Glomerular visceral epithelial cell (primary cell): ENCODE measurements around the gene LMNA.
"Not testable (repeated sequence)": the region's sequence is repeated elsewhere in the genome, so short reads cannot be mapped to it uniquely, and the experiment has no call there.

Source experiments
- DNase-seq: peaks from one replicate; pipeline ENCODE4 v3.0.0-alpha.2; 2016; ENCODE audit errors: extremely low spot score

The LMNA gene

DNA sequence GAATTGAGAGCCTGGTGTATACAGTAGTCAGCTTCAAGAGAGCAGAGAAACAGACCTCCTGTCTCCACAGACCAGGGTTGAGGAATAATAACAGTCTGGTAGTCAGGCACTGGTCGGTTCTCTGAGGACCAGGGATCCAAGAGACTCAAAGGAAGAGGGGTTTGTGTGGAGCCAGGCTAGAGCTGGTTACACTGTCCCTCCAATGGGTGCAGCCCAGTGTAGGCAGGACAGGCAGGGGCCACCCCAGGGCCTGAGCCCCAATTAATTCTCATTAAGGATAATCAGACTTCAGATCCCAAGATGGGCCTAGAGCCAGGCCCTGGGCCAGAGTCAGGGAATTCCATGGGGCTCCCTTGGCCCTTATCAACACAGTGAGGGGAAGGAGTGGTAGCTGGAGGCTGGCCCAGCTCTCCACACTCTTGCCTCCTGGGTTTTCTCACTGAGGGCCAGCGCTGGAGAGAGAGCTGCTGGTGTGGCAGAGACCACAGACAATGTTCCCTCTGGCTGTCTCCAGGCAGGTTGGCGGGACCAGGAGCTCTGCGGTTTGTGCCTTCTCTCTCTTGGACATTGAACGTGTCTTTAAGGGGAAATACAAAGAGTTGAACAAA, 48.0 kb downstream of the LMNA start:
- no peak for DNase-seq

DNA sequence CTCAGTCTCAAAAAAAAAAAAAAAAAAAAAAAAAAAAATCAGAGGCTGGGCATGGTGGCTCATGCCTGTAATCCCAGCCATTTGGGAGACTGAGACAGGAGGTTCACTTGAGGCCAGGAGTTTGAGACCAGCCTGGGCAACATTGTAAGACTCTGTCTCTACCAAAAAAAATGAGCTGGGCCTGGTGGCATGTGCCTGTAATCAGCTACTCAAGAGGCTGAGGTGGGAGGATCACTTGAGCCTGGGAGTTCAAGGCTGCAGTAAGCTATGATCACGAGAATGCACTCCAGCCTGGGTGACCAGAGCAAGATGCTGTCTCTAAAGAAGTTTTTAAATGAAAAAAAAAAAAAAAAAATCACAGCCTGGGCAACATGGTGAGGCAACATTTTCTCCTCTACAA, 49.2 kb downstream of the LMNA start:
- no peak for DNase-seq

DNA sequence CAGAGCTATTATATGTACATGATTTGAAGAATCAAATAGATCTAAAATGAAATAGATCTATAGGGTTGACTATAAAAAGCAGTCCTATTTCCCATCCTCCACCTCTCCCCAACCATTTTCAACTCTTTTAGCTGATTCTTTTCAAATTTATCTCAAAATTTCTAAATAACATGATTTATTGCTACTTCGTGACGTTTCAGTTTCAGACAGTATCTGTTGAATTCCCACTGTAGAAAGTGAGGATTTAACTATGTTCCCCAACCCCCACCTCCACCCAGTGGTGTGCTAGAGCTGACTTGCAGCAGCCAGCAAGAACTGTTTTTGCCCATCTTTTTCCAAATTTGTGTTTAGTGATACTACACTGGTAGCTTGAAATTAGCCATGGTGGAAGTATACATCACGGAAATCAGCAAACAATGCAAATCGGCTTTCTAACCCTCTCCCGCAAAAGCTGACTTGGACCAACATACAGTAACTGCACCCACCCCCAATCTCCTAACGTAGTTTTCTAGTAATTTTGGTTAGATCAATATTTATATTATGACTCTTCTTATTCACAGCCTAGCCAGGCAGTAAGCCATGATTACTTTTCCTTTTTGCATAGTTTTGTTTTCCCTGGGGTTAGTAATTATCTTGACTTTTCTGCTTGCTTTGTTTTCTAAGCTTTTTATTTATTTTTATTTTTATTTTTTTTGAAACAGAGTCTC, 49.8 kb downstream of the LMNA start:
- DNase-seq = no peak

DNA sequence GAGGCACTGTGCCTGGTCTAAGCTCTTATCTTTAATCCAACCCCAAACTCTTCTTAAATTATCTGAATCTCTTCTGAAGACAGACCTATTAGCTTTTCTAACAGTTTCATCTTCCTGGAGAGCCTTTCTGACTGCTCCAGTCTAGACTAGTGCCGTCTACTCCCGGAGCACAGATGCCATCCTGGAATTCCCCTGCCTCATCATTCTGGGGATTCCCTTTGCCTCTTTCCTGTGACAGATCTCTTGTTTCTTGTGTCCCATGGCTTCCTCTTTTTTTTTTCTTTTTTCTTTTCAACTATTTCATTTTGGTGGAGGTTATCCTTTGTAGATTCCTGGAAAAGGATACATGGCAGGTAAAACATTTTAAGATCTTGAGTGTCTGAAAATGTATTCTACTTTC, 50.6 kb downstream of the LMNA start:
- DNase-seq = peak; percentile 60

DNA sequence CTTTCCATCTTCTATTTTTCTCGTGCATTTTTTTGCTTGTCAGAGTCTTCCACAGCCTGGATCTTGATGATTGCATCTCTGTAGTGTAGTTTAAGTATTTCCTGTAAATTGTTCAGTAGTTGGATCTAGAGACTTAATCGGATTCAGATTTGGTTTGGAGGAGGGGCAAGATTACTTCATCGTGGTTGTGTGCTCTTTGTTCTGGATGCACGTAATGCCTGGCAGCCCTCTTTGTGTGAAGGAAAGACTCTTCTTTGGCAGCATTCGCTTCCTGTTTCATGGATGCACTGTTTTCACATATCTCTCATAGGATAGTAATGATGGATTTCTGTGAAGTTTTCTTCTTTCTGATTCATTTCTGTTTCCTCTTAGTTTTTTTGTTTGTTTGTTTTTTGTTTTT, 53.0 kb downstream of the LMNA start:
- no peak for DNase-seq

DNA sequence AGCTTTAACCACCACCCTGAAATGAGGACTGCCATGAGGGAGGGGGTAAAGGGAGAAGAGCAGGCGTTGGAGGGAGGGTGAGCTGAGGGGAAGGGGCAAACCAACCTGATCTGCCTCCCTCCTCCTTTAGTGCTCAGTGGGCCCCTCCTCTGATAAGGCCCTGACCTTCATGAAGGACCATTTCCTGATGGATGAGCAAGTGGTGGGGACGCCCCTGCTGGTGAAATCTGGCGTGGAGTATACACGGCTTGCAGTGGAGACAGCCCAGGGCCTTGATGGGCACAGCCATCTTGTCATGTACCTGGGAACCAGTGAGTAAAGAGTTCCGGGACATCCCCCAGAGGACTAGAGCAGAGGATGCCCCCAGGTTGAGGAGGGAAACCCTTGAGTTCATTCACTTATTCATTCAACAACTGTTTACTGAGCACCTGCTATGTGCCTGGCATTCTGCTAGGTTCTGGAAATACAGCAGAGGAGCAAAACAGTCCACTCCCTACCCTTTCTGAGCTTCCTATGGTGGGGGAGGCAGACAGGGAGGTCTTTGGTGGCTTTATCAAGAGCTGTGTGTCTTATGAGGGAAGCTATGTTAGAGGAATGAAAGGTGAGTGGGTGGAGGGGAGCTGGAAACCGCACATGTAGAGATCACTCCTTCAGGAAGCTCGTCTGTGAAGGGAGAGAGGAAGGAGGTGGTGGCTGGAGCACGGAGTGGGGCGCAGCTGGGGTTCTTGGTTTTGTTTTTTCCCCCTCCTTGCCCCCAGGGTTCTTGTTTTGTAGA, 58.4 kb downstream of the LMNA start:
- DNase-seq = no peak

DNA sequence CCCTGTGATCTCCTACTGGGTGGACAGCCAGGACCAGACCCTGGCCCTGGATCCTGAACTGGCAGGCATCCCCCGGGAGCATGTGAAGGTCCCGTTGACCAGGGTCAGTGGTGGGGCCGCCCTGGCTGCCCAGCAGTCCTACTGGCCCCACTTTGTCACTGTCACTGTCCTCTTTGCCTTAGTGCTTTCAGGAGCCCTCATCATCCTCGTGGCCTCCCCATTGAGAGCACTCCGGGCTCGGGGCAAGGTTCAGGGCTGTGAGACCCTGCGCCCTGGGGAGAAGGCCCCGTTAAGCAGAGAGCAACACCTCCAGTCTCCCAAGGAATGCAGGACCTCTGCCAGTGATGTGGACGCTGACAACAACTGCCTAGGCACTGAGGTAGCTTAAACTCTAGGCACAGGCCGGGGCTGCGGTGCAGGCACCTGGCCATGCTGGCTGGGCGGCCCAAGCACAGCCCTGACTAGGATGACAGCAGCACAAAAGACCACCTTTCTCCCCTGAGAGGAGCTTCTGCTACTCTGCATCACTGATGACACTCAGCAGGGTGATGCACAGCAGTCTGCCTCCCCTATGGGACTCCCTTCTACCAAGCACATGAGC, 62.2 kb downstream of the LMNA start:
- no peak for DNase-seq

DNA sequence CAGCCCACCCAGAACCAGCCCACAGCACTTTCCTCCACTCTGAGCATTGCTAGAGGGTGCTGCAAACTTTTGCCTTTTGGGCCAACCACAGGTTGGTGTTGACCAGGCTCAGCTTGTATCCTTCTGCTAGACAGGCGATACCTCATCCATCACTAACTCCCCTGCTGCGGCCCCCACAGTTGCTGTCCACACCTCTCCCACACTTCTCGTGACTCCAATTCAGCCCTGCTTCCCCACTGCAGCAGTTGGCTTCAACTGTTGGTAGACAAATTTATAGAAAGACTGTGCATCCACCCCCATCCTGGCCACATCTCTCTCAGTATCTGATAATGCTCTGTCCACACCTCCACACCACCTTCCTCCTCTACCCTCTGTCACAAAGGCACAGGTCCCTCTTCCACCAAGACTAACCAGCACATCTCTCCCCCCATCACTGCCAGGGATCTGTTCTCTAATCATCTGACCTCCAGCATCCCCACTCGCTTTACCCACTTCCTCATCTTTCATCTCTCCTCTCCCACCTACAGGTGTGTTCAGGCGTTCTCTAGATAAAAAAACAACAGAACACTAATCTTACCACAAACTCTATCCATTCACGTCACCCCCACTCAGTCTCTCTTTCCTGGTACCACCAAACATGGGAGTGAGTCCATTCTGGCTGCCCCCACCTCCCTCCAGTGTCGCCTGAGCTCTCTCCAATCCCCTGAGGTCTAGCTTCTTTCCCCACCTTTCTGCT, 63.6 kb downstream of the LMNA start:
- DNase-seq = no peak

DNA sequence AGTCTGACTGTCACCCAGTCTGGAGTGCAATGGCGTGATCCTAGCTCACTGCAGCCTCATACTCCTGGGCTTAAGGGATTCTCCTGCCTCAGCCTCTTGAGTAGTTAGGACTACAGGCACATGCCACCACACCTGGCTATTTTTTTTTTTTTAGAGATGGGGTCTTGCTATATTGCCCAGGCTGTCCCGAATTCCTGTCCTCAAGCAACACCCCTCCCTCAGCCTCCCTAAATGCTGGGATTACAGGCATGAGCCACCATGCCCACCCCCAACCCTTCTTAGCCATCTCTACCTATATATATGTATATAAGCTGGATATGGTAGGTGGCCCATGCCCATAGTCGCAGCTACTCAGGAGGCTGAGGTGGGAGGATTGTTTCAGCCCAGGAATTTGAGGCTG, 66.0 kb downstream of the LMNA start:
- DNase-seq = no peak

DNA sequence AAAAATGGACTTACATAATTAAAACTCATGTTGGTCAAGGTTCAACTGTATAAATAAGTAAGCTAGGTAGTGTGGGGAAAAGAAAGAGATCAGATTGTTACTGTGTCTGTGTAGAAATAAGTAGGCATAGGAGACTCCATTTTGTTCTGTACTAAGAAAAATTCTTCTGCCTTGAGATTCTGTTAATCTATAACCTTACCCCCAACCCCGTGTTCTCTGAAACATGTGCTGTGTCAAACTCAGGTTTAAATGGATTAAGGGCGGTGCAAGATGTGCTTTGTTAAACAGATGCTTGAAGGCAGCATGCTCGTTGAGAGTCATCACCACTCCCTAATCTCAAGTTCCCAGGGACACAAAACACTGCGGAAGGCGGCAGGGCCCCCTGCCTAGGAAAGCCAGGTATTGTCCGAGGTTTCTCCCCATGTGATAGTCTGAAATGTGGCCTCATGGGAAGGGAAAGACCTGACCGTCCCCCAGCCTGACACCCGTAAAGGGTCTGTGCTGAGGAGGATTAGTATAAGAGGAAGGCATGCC, 66.9 kb downstream of the LMNA start:
- DNase-seq = not testable (repeated sequence)

DNA sequence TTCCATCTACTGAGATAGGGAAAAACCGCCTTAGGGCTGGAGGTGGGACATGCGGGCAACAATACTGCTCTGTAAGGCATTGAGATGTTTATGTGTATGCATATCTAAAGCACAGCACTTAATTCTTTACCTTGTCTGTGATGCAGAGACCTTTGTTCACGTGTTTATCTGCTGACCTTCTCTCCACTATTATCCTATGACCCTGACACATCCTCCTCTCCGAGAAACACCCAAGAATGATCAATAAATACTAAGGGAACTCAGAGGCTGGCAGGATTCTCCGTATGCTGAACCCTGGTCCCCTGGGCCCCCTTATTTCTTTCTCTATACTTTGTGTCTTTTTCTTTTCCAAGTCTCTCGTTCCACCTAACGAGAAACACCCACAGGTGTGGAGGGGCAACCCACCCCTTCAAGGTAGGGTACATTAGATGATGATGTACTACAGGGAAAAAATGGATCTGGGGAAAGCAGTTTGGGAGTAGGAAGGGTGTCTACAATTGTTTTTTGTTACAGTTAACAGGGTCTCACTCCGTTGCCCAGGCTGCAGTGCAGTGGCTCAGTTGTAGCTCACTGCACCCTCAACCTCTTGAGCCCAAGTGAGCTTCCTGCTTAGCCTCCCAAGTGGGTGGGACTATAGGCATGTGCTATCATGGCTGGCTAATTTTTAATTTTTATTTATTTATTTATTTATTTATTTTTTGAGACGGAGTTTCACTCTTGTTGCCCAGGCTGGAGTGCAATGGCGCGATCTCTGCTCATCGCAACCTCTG, 67.7 kb downstream of the LMNA start:
- not testable (repeated sequence) for DNase-seq

DNA sequence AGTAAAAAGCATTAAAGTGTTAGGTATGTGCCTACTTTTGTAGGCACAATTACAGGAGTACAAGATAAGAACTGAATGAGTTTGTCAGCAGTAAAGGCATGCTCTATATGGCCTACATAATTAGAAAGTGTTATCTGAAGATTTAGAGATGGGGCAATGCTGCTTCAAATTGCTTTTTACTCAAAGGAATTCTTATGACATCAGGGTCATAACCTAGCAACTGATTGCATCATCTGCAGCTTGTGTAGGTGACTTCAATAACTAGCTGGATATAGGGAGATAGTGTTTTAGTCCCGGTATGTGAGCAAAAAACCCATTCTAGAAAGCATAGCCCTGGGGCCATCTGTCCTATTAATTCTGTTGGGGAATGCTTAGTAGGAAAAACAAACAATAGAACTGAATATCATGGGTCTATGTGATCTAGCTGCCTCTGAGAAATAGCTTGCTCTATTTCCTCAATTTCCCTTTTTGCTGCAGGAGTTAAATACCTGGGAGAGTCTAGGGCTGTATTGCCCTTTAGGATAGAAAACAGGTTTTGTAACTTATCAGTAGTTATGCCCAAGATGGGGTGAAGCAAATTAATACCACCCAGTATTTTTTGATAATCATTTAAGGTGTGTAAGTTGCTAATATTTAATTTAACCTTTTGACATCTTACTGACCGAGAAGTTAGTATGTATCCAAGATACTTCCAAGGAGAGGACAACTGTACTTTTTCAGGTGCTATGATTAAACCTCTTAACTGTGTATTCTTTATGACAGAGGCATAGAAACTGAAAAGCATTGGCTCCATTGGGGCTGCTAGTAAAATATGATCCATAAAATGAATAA, 72.1 kb downstream of the LMNA start:
- DNase-seq = not testable (repeated sequence)
